Activated CD8-positive, alpha-beta memory T cell treated with anti-CD3 and anti-CD28 coated beads for 48 hours (primary cell): ENCODE measurements around the gene SCGN.

Source experiments
- DNase-seq, 3 experiments: peaks; one replicate each; pipeline ENCODE4 v3.0.0-alpha.2; 2020; ENCODE audit warnings: low read depth in 2 of 3, low spot score in 2 of 3

SCGN gene

GRCh38 chr6:25639653-25640052, 12.4 kb upstream of the SCGN start:
- no peak for DNase-seq

GRCh38 chr6:25640446-25640845, 11.6 kb upstream of the SCGN start:
- no peak for DNase-seq

GRCh38 chr6:25640891-25641290, 11.1 kb upstream of the SCGN start:
- DNase-seq = no peak

- DNase-seq = no peak
These were observed 10.6 kb upstream of the SCGN start for GRCh38 chr6:25641377-25641776.

GRCh38 chr6:25641940-25642666, 9.9 kb upstream of the SCGN start:
- no peak for DNase-seq

- no peak for DNase-seq
These were observed 9.2 kb upstream of the SCGN start for GRCh38 chr6:25642667-25643328.

- DNase-seq = no peak
These were observed 6.1 kb upstream of the SCGN start for GRCh38 chr6:25645916-25646315.

- no peak for DNase-seq
These were observed 2.4 kb upstream of the SCGN start for GRCh38 chr6:25649611-25650010.

GRCh38 chr6:25655723-25656122, 3.7 kb downstream of the SCGN start:
- DNase-seq = no peak

GRCh38 chr6:25659633-25660368, 7.8 kb downstream of the SCGN start:
- DNase-seq = no peak

GRCh38 chr6:25660512-25660911, 8.5 kb downstream of the SCGN start:
- no peak for DNase-seq

- no peak for DNase-seq
These were observed 9.2 kb downstream of the SCGN start for GRCh38 chr6:25661129-25661779.

- no peak for DNase-seq
These were observed 13.4 kb downstream of the SCGN start for GRCh38 chr6:25665455-25665854.

- DNase-seq = no peak
These were observed 17.4 kb downstream of the SCGN start for GRCh38 chr6:25669413-25669812.

- no peak for DNase-seq
These were observed 18.2 kb downstream of the SCGN start for GRCh38 chr6:25670208-25670607.

GRCh38 chr6:25670793-25671513, 18.9 kb downstream of the SCGN start:
- DNase-seq = no peak

GRCh38 chr6:25671652-25672051, 19.6 kb downstream of the SCGN start:
- DNase-seq = no peak

GRCh38 chr6:25675167-25675566, 23.2 kb downstream of the SCGN start:
- no peak for DNase-seq

- DNase-seq = no peak
These were observed 24.8 kb downstream of the SCGN start for GRCh38 chr6:25676775-25677174.

GRCh38 chr6:25681848-25682247, 29.8 kb downstream of the SCGN start:
- DNase-seq = no peak

GRCh38 chr6:25682324-25682723, 30.3 kb downstream of the SCGN start:
- DNase-seq = no peak
